ENCODE data around the gene PHF23.

The PHF23 gene

DNA sequence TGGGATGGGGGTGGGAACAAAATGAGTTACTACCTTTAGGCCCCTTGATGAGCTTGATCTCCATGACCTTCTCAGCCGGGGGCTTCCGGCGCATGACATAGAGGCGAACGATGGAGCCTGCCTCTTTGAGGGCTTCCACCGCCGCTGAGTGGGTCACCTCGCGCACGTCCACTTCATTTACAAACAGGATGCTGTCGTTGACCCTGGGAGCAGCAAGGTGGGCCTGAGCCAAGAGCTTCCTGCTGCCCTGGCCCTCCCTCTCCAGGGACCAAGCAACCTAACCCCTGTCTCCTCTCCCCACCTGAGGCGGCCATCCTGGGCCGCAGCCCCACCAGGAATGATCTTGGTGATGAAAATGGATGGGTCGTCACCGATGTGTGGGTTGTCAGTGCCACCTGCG is 35.9 kb downstream of the PHF23 start:
- no peak for DNase-seq

DNA sequence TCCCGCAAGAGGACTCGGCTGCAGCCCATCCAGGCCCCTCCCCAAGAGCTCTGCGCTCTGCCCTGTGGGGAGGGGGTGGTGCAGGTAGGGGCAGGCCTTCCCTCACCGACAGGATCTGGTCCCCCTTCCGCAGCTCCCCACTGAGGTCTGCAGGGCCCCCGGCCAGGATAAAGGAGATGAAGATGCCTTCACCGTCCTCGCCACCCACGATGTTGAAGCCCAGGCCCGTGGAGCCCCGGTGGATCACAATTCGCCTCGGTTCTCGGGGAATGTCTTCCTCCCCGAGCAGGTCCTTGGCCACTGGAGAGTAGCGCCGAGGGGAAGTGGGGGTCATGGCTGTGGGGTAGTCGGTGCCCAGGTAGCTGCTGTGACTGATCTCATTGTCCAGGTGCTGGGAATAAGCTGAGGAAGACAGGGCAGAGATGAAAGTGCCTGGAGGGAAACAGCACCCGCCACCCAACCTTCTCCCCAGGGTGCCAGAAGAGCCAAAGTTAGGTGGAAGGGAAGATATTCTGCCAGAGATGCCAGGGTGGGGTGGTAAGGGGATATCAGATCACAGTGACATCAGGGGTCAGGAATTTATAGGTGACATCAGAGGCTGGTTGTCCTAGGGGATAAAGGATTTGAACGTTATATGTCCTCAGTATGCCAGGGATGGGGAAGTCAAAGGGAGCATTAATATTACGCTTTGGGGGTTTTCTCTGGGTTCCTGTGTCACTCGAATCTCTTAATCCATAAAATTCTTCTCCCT is 42.4 kb downstream of the PHF23 start:
- DNase-seq = no peak

DNA sequence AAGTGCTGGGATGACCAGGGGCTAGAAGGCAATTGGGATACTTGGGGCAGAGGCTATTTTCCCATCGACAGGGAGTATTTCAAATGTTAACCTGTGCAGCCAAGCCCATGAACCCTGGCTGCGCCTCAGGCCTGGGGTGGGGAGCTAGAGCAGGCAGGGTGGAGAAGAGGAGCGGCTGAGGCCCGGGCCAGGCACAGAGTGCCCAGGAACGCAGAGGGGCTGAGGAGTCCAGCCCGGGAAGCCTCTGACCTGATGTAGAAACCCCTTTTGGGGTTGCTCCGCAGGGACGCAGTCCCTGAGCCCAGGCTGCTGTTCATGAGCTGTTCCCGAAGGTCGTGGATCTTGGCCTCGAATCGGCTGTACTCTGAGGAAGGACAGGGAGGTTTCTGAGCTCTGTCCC is 43.3 kb downstream of the PHF23 start:
- DNase-seq = no peak

- no peak for DNase-seq
These were observed 46.9 kb downstream of the PHF23 start for GRCh38 chr17:7192271-7192937.

- peak in 3 of 4 experiments; percentile 32 to 45 (median 37) for DNase-seq
These were observed 47.5 kb downstream of the PHF23 start for GRCh38 chr17:7191571-7192270.

- DNase-seq = no peak
These were observed 48.2 kb downstream of the PHF23 start for GRCh38 chr17:7191069-7191468.

DNA sequence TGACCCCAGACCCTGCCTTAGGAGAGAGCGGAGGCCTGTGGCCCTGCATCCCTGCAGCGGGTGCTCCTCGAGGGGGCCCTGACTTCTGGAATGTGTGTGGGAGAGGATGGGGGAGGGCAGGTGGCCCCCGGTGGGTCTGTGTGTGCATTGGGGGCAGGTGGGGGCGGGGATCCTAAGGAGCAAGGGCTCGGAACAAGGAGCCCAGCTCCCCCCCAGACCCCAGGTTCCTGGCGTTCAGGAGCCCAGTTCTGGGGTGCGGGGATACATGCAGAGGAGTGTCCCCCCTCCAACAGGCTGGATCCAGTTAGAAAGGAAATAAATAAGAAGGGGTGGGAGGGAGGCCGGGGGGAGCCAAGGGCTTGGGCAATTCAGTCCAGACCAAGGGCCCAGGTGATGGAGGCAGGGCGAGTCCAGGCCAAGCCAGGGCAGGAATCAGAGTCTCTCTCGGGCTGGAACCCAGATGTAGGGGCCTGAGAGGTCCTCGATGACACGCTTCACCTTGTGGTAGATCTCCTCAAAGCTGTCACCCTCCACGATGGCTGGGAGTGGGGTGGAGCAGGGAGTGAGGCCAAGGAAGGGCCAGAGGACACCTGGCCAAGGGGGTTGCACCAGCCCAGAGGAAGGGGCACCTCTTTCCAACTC is 48.9 kb downstream of the PHF23 start:
- DNase-seq = no peak

- DNase-seq = peak in 3 of 4 experiments; percentile 28 to 50 (median 31)
These were observed 53.0 kb downstream of the PHF23 start for GRCh38 chr17:7186241-7186640.
